ENCODE measurements around the gene SORCS1.

Gene SORCS1

DNA sequence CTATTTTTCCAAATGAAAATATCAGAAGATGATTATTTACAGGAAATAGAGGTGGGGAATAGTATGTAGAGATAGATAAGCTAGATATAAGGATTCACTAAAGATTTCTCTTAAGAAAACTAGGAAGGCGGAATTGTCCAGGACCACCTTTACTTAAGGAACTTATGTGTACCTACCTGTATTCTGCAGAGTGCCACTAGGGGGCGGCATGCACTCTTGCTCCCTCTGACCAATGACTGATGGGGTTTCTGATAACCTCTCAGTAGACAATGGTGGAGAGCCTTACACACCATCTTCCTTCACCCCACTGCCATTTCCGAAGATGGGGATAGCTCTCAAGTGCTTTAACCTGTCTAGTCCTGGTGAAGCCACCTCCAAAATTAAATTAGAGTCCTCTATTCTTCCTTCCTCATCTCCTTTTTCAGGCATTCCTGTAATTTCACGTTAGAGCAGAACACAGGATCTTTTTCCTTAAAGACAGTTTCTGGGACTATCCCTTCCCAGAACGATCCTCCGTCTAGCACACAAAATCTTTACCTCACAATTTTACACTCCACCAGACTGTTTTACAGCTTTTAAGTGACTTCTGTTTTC is 453.1 kb downstream of the SORCS1 start:
- TF ChIP-seq CREB1 (IDR thresholded peaks at IDR 0.05; ENCODE audit: low read depth) = no peak
- TF ChIP-seq RAD21 (IDR thresholded peaks at IDR 0.05; ENCODE audit: low read depth) = peak; percentile 65

DNA sequence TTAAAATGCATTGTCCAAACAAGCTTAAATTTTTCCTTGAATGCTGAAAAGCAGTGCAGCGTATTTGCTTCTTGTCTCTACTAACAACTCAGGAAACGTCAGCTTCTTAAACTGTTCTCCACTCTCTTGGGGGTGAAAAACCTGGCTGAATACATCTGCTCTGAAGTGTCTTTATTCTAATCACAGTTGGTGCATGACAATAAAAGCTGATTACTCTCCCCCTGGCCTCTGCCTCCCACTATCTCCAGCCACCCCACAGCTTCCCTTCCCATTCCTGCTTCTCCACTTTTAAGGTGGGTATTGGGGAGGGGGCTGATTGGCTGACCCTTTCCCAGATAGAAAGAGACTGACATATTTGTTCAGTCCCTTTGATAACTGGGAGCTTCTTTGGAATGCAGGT is 456.0 kb downstream of the SORCS1 start:
- TF ChIP-seq RAD21 (IDR thresholded peaks at IDR 0.05; ENCODE audit: low read depth) (no peak), YY1 (IDR thresholded peaks at IDR 0.05; ENCODE audit: low read depth) (no peak), FOXM1 (IDR thresholded peaks at IDR 0.05; ENCODE audit: borderline replicate concordance, low read depth) (no peak), TCF12 (IDR thresholded peaks at IDR 0.05; ENCODE audit: low read depth) (no peak), EGR1 (IDR thresholded peaks at IDR 0.05) (no peak), CREB1 (IDR thresholded peaks at IDR 0.05; ENCODE audit: low read depth) (no peak), NFIC (IDR thresholded peaks at IDR 0.05) (no peak), TEAD4 (IDR thresholded peaks at IDR 0.05) (no peak), EP300 (IDR thresholded peaks at IDR 0.05; ENCODE audit: borderline replicate concordance) (no peak), TAF1 (IDR thresholded peaks at IDR 0.05; ENCODE audit: low read depth) (no peak), ZBTB7A (IDR thresholded peaks at IDR 0.05; ENCODE audit: low read depth) (no peak), CEBPB (IDR thresholded peaks at IDR 0.05) (no peak)
- TF ChIP-seq, protein P1, sequence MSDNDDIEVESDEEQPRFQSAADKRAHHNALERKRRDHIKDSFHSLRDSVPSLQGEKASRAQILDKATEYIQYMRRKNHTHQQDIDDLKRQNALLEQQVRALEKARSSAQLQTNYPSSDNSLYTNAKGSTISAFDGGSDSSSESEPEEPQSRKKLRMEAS (IDR thresholded peaks at IDR 0.05) = no peak
- TF ChIP-seq, protein P2, sequence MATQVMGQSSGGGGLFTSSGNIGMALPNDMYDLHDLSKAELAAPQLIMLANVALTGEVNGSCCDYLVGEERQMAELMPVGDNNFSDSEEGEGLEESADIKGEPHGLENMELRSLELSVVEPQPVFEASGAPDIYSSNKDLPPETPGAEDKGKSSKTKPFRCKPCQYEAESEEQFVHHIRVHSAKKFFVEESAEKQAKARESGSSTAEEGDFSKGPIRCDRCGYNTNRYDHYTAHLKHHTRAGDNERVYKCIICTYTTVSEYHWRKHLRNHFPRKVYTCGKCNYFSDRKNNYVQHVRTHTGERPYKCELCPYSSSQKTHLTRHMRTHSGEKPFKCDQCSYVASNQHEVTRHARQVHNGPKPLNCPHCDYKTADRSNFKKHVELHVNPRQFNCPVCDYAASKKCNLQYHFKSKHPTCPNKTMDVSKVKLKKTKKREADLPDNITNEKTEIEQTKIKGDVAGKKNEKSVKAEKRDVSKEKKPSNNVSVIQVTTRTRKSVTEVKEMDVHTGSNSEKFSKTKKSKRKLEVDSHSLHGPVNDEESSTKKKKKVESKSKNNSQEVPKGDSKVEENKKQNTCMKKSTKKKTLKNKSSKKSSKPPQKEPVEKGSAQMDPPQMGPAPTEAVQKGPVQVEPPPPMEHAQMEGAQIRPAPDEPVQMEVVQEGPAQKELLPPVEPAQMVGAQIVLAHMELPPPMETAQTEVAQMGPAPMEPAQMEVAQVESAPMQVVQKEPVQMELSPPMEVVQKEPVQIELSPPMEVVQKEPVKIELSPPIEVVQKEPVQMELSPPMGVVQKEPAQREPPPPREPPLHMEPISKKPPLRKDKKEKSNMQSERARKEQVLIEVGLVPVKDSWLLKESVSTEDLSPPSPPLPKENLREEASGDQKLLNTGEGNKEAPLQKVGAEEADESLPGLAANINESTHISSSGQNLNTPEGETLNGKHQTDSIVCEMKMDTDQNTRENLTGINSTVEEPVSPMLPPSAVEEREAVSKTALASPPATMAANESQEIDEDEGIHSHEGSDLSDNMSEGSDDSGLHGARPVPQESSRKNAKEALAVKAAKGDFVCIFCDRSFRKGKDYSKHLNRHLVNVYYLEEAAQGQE (IDR thresholded peaks at IDR 0.05; ENCODE audit: low read depth) = no peak
- TF ChIP-seq, protein P3, sequence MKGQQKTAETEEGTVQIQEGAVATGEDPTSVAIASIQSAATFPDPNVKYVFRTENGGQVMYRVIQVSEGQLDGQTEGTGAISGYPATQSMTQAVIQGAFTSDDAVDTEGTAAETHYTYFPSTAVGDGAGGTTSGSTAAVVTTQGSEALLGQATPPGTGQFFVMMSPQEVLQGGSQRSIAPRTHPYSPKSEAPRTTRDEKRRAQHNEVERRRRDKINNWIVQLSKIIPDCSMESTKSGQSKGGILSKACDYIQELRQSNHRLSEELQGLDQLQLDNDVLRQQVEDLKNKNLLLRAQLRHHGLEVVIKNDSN (IDR thresholded peaks at IDR 0.05) = no peak

DNA sequence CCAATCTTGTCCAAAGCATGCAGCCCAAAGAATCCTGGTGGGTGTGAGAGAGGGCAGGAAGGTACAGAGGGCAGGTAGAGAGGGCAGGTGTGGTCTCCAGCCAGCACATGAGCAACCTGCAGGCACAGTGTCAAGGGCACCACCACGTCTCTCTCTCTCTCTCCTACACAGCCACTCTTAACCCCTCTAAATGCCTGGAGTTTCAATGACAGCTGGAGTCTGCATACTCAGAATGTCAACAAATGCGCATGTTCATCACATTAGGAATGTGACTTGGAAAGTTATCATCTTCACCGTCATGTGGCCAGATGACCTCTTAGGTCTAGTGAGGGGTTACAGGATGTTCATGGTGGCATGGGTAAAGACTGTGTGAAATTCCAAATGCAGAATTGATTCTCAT is 456.8 kb downstream of the SORCS1 start:
- TF ChIP-seq ZBTB7A (IDR thresholded peaks at IDR 0.05; ENCODE audit: low read depth) = no peak
- TF ChIP-seq RAD21 (IDR thresholded peaks at IDR 0.05; ENCODE audit: low read depth) = no peak
- no peak for TF ChIP-seq CEBPB (IDR thresholded peaks at IDR 0.05)
- TF ChIP-seq, protein P1 (IDR thresholded peaks at IDR 0.05) = no peak
- no peak for TF ChIP-seq YY1 (IDR thresholded peaks at IDR 0.05; ENCODE audit: low read depth)
- TF ChIP-seq FOXM1 (IDR thresholded peaks at IDR 0.05; ENCODE audit: borderline replicate concordance, low read depth) = no peak
- TF ChIP-seq, protein P3 (IDR thresholded peaks at IDR 0.05) = no peak
- TF ChIP-seq EP300 (IDR thresholded peaks at IDR 0.05; ENCODE audit: borderline replicate concordance) = no peak
- TF ChIP-seq, protein P2 (IDR thresholded peaks at IDR 0.05; ENCODE audit: low read depth) = no peak
- TF ChIP-seq TAF1 (IDR thresholded peaks at IDR 0.05; ENCODE audit: low read depth) = no peak

DNA sequence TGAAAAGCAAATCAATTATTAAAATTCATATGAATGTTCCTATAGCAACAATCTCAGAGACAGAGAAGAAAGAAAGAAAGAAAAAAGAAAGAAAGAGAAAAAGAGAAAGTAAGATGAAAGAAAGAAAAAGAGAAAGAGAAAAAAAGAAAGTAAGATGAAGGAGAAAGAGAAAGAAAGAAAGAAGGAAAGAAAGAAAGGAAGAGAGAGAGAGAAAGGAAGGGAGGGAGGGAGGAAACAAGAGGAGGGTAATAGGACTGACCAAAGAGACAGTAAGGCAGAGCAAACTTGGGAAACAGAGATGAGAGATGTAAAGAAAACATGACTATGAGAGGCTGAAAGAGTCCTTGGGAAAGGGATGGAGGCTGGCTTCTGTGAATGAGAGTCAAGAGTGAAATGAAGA is 458.4 kb downstream of the SORCS1 start:
- TF ChIP-seq ZBTB7A (IDR thresholded peaks at IDR 0.05; ENCODE audit: low read depth) (no peak), CEBPB (IDR thresholded peaks at IDR 0.05) (no peak), NFIC (IDR thresholded peaks at IDR 0.05) (no peak), TAF1 (IDR thresholded peaks at IDR 0.05; ENCODE audit: low read depth) (no peak), TEAD4 (IDR thresholded peaks at IDR 0.05) (no peak), EGR1 (IDR thresholded peaks at IDR 0.05) (no peak), TCF12 (IDR thresholded peaks at IDR 0.05; ENCODE audit: low read depth) (no peak), CREB1 (IDR thresholded peaks at IDR 0.05; ENCODE audit: low read depth) (no peak), FOXM1 (IDR thresholded peaks at IDR 0.05; ENCODE audit: borderline replicate concordance, low read depth) (no peak), EP300 (IDR thresholded peaks at IDR 0.05; ENCODE audit: borderline replicate concordance) (no peak), YY1 (IDR thresholded peaks at IDR 0.05; ENCODE audit: low read depth) (no peak), RAD21 (IDR thresholded peaks at IDR 0.05; ENCODE audit: low read depth) (no peak)
- TF ChIP-seq, protein P1 (IDR thresholded peaks at IDR 0.05) = no peak
- TF ChIP-seq, protein P3 (IDR thresholded peaks at IDR 0.05) = no peak
- TF ChIP-seq, protein P2 (IDR thresholded peaks at IDR 0.05; ENCODE audit: low read depth) = no peak

Measured in Ishikawa (cell line).